H1 (cell line): ENCODE data around the gene TUT4. TPM values are rescaled to one million over a fixed set of nuclear protein-coding genes. Genes with fewer than 3 reads are reported as not detected.

Source experiments
- CTCF ChIA-PET: fragments of 300-600 bp; sonication (Branson Sonifier 250); formaldehyde crosslinking; loops from one replicate; lab custom pipeline; 2021; ENCODE audit not compliant: partially characterized antibody; lab: Charles Lee
- POLR2A ChIA-PET: fragments of 300-600 bp; sonication (Branson Sonifier 250); formaldehyde crosslinking; loops from one replicate; lab custom pipeline; 2021; ENCODE audit warnings: inconsistent platforms; ENCODE audit not compliant: partially characterized antibody; lab: Charles Lee
- DNase-seq, 2 experiments: peaks; one replicate each; pipeline versions ENCODE4 v3.0.0 to v3.0.0-alpha.2; 2010 to 2022; ENCODE audit warnings: low spot score in 2 of 2, low read depth in 1 of 2, mixed read lengths in 1 of 2
- FAIRE-seq: peaks from 2 replicates; lab custom pipeline; 2011; peaks lifted over from hg19 to GRCh38; lab: Jason Lieb, UNC
- H2AFZ ChIP-seq: 2 replicates; pipeline ENCODE4 v1.8.1; 2012; ENCODE audit warnings: low read length, inconsistent platforms
- H2AK5ac ChIP-seq: 2 replicates; pipeline ENCODE4 v1.6.1; 2013; ENCODE audit warnings: low read depth, low read length
- H2BK120ac ChIP-seq: replicated peaks from 2 replicates; pipeline ENCODE3; 2013; ENCODE audit warnings: low read depth, low read length, inconsistent platforms
- H2BK12ac ChIP-seq: 2 replicates; pipeline ENCODE4 v1.6.1; 2013; ENCODE audit warnings: low read depth, low read length
- H2BK15ac ChIP-seq: 2 replicates; pipeline ENCODE4 v1.6.1; 2013; ENCODE audit warnings: low read length
- H2BK20ac ChIP-seq: 2 replicates; pipeline ENCODE4 v1.6.1; 2013; ENCODE audit warnings: low read length
- H2BK5ac ChIP-seq: 2 replicates; pipeline ENCODE4 v1.6.1; 2013; ENCODE audit warnings: low read depth, low read length
- H3K14ac ChIP-seq: 2 replicates; pipeline ENCODE4 v1.6.1; 2013; ENCODE audit warnings: inconsistent platforms; ENCODE audit not compliant: insufficient read length
- H3K18ac ChIP-seq: 2 replicates; pipeline ENCODE4 v1.6.1; 2013; ENCODE audit warnings: low read length; ENCODE audit errors: extremely low read depth
- H3K23ac ChIP-seq: 2 replicates; pipeline ENCODE4 v1.6.1; 2013; ENCODE audit warnings: inconsistent platforms; ENCODE audit not compliant: insufficient read length
- H3K23me2 ChIP-seq: 2 replicates; pipeline ENCODE4 v1.6.1; 2013; ENCODE audit warnings: low read depth, low read length
- H3K27ac ChIP-seq: 2 replicates; pipeline ENCODE4 v1.6.1; 2011; ENCODE audit warnings: low read depth, low read length, inconsistent platforms
- H3K27me3 ChIP-seq, 4 experiments: replicated peaks in 1 of 4; 1 replicate in 1 of 4; 2 replicates in 3 of 4; pipeline versions ENCODE4 v1.6.1 to v1.8.1; 2011 to 2013; ENCODE audit warnings: low read length in 3 of 4, mild to moderate bottlenecking in 3 of 4, inconsistent platforms in 2 of 4, mixed read lengths in 2 of 4, moderate library complexity in 1 of 4; ENCODE audit not compliant: control insufficient read depth in 3 of 4, insufficient read depth in 3 of 4; ENCODE audit errors: extremely low read depth in 1 of 4
- H3K36me3 ChIP-seq, 4 experiments: 2 replicates each; pipeline versions ENCODE4 v1.6.1 to v1.8.1; 2011 to 2013; ENCODE audit warnings: mild to moderate bottlenecking in 4 of 4, low read length in 3 of 4, moderate library complexity in 2 of 4, control low read depth in 1 of 4, inconsistent platforms in 1 of 4; ENCODE audit not compliant: insufficient read depth in 4 of 4, control insufficient read depth in 2 of 4
- H3K4ac ChIP-seq: replicated peaks from 2 replicates; pipeline ENCODE3; 2013; ENCODE audit warnings: low read length, low read depth, mixed read lengths, inconsistent platforms; ENCODE audit not compliant: insufficient read length
- H3K4me1 ChIP-seq, 4 experiments: replicated peaks in 1 of 4; 1 replicate in 1 of 4; 2 replicates in 3 of 4; pipeline versions ENCODE4 v1.6.1 to v1.8.1; 2011 to 2013; ENCODE audit warnings: low read length in 3 of 4, inconsistent platforms in 2 of 4, mixed read lengths in 1 of 4; ENCODE audit not compliant: insufficient read depth in 4 of 4, control insufficient read depth in 3 of 4
- H3K4me2 ChIP-seq, 2 experiments: 2 replicates each; pipeline versions ENCODE4 v1.6.1 to v1.8.1; 2011 to 2013; ENCODE audit warnings: low read depth in 2 of 2, low read length in 2 of 2, control low read depth in 1 of 2, inconsistent platforms in 1 of 2, mild to moderate bottlenecking in 1 of 2; ENCODE audit not compliant: insufficient read depth in 1 of 2
- H3K4me3 ChIP-seq, 4 experiments: fragments of 200-600, 300-600 bp in 1 of 4; sonication (generic), shearing (Covaris generic), sonication (Bioruptor Twin) in 1 of 4; 2 replicates each; pipeline versions ENCODE4 v1.5.1 to v1.8.1; 2011 to 2016; ENCODE audit warnings: low read length in 4 of 4, low read depth in 3 of 4, control low read depth in 2 of 4, inconsistent platforms in 2 of 4, mild to moderate bottlenecking in 2 of 4, mixed read lengths in 1 of 4, moderate library complexity in 1 of 4; ENCODE audit not compliant: insufficient read depth in 2 of 4; ENCODE audit errors: extremely low read depth in 1 of 4
- H3K56ac ChIP-seq: replicated peaks from 2 replicates; pipeline ENCODE3; 2013; ENCODE audit warnings: low read depth, mild to moderate bottlenecking, mixed read lengths, low read length, inconsistent platforms; ENCODE audit not compliant: insufficient read length
- H3K79me1 ChIP-seq: 2 replicates; pipeline ENCODE4 v1.6.1; 2013; ENCODE audit warnings: low read depth, low read length, control low read depth
- H3K79me2 ChIP-seq, 2 experiments: 2 replicates each; pipeline versions ENCODE4 v1.6.1 to v1.8.1; 2012 to 2013; ENCODE audit warnings: low read length in 2 of 2, mild to moderate bottlenecking in 2 of 2, inconsistent platforms in 1 of 2; ENCODE audit not compliant: insufficient read depth in 2 of 2, control insufficient read depth in 1 of 2
- H3K9ac ChIP-seq, 4 experiments: replicated peaks in 1 of 4; 1 replicate in 1 of 4; 2 replicates in 3 of 4; pipeline versions ENCODE4 v1.6.1 to v1.8.1; 2011 to 2013; ENCODE audit warnings: low read depth in 3 of 4, low read length in 3 of 4, control low read depth in 2 of 4, mild to moderate bottlenecking in 2 of 4, moderate library complexity in 2 of 4, inconsistent platforms in 1 of 4; ENCODE audit errors: extremely low read depth in 1 of 4
- H3K9me3 ChIP-seq, 2 experiments: 2 replicates each; pipeline versions ENCODE4 v1.6.1 to v1.8.1; 2012 to 2013; ENCODE audit warnings: mild to moderate bottlenecking in 2 of 2, moderate library complexity in 2 of 2, control low read depth in 1 of 2, inconsistent platforms in 1 of 2, low read depth in 1 of 2, low read length in 1 of 2, mixed read lengths in 1 of 2; ENCODE audit not compliant: insufficient read depth in 2 of 2
- H4K20me1 ChIP-seq, 2 experiments: replicated peaks in 1 of 2; 2 replicates each; pipeline versions ENCODE3 to v1.8.1; 2011 to 2013; ENCODE audit warnings: inconsistent platforms in 2 of 2, low read length in 2 of 2, mild to moderate bottlenecking in 1 of 2; ENCODE audit not compliant: insufficient read depth in 2 of 2, control insufficient read depth in 1 of 2
- H4K5ac ChIP-seq: 2 replicates; pipeline ENCODE4 v1.6.1; 2013; ENCODE audit warnings: low read length, low read depth, mixed read lengths, inconsistent platforms; ENCODE audit not compliant: insufficient read length
- H4K8ac ChIP-seq: 2 replicates; pipeline ENCODE4 v1.8.0; 2013; ENCODE audit warnings: mild to moderate bottlenecking, moderate library complexity, low read length, inconsistent platforms; ENCODE audit not compliant: insufficient read depth; ENCODE audit errors: extremely low read depth
- H4K91ac ChIP-seq: replicated peaks from 2 replicates; pipeline ENCODE3; 2013; ENCODE audit warnings: low read length, mixed read lengths, inconsistent platforms; ENCODE audit not compliant: insufficient read length
- BRCA1 ChIP-seq: IDR thresholded peaks from 2 replicates; pipeline ENCODE4 v1.6.1; 2012; ENCODE audit warnings: low read depth, low read length, improper control_type of control experiment
- NANOG ChIP-seq: IDR thresholded peaks from 2 replicates; pipeline ENCODE4 v1.6.1; 2011; ENCODE audit warnings: low read length, low read depth, mild to moderate bottlenecking, inconsistent platforms; ENCODE audit not compliant: insufficient read depth, poor library complexity, severe bottlenecking
- SRF ChIP-seq: IDR thresholded peaks from 2 replicates; pipeline ENCODE4 v1.6.1; 2011; ENCODE audit warnings: mild to moderate bottlenecking, low read depth, low read length, moderate library complexity
- ZNF274 ChIP-seq: IDR thresholded peaks from 2 replicates; pipeline ENCODE4 v1.7.0; 2012; ENCODE audit warnings: low read length, borderline replicate concordance; ENCODE audit errors: extremely low read depth
- WGBS, 2 experiments: shearing (Covaris generic) in 1 of 2; methylation state at CpG; one replicate each; pipeline versions ENCODE4 v1.1.6 to v1.1.7; 2013 to 2015; ENCODE audit warnings: low lambda C conversion rate in 2 of 2, mixed read lengths in 2 of 2, inconsistent platforms in 1 of 2, low coverage in 1 of 2, missing lambda C conversion rate in 1 of 2; ENCODE audit not compliant: insufficient replicate concordance in 2 of 2, insufficient coverage in 1 of 2, insufficient read length in 1 of 2; ENCODE audit errors: extremely low coverage in 1 of 2, missing lambda C conversion rate in 1 of 2; 5-methylcytosine and 5-hydroxymethylcytosine counted together
- polyA plus RNA-seq, 7 experiments: library from polyadenylated mRNA; depleted of rRNA in 3 of 7; stranded (reverse) in 5 of 7; unstranded in 2 of 7; fragments of >200 nt in 5 of 7; fragments of 200-250 nt in 2 of 7; gene quantifications; 1 replicate in 5 of 7; 2 replicates in 1 of 7; 4 replicates in 1 of 7; pipeline versions ENCODE4 v1.2.1 to v1.2.3, GENCODE V29; 2011 to 2013; ENCODE audit warnings: missing spikeins in 2 of 7, mixed read lengths in 2 of 7
- total RNA-seq: library from RNA; stranded (reverse); fragmentation: NEBNext Ultra II Directional; extraction: Animal tissue kit (Norgen Biotek cat#: 25700); gene quantifications from 2 replicates; pipeline ENCODE4 v1.2.1, GENCODE V29; 2021

TUT4 gene
- total and polyA plus RNA-seq, 2 of the 8 experiments (the other 6 are each of a cell fraction or from before 2014, with no cell fraction given): 54.5 to 63.3 TPM

GRCh38 chr1:52523376-52523775, 29.5 kb downstream of the TUT4 start:
- DNase-seq: no peak
- TF ChIP-seq BRCA1 (no peak), SRF (no peak), NANOG (no peak), ZNF274 (no peak)

More at GRCh38 chr1:52523376-52523775, 29.5 kb downstream of the TUT4 start:
- no peak overlapping the region for H3K9ac ChIP-seq
- no peaks in the 10 kb centered on the region for H3K23me2 ChIP-seq
- H4K20me1 ChIP-seq: peaks cover 0 to 1% of the 10 kb centered on the region in 2 experiments
- H3K9me3 ChIP-seq: no peaks in the 10 kb centered on the region
- H2AFZ ChIP-seq: no peak overlapping the region
- H3K27ac ChIP-seq: no peak overlapping the region
- no peak overlapping the region for H4K8ac ChIP-seq
- H4K91ac ChIP-seq: no peak overlapping the region
- no peaks in the 10 kb centered on the region for H3K27me3 ChIP-seq
- no peak overlapping the region for H3K18ac ChIP-seq
- no peaks in the 10 kb centered on the region for H3K4me1 ChIP-seq
- H3K4me2 ChIP-seq: no peak overlapping the region
- no peak overlapping the region for H2AK5ac ChIP-seq
- no peak overlapping the region for H3K23ac ChIP-seq
- no peak overlapping the region for H2BK120ac ChIP-seq
- H3K56ac ChIP-seq: no peak overlapping the region
- no peak overlapping the region for H2BK20ac ChIP-seq
- CTCF ChIA-PET: no interaction called here
- H3K4ac ChIP-seq: no peak overlapping the region
- no peak overlapping the region for H4K5ac ChIP-seq
- H2BK5ac ChIP-seq: no peak overlapping the region
- peaks cover 0 to 4% of the 10 kb centered on the region in 2 experiments; a peak in 2 of 4 replicates for H3K79me2 ChIP-seq
- 88% methylated on average over 3 of the region's 3 CpGs; no CpG with 5 or more reads in 1 of the 2 experiments for WGBS, 2 experiments
- no peak overlapping the region for H3K4me3 ChIP-seq
- H3K14ac ChIP-seq: no peak overlapping the region
- POLR2A ChIA-PET: interaction anchor here (0.6 to 1.5 kb wide), 2 partner anchors 70 to 120 kb away, joined by 3 to 5 read pairs; partner anchors contain the start of genes ORC1 and PRPF38A
- no peak overlapping the region for H2BK15ac ChIP-seq
- FAIRE-seq: no peak
- peaks cover 2% of the 10 kb centered on the region; the same call in 1 of the 2 replicates for H3K79me1 ChIP-seq
- H2BK12ac ChIP-seq: no peak overlapping the region
- H3K36me3 ChIP-seq: peaks cover 0 to 18% (median 4%) of the 10 kb centered on the region in 4 experiments; a peak in 4 of 8 replicates
